ENCODE measurements around the gene TMEM163.
A peak's percentile ranks its signal among the peaks of the same experiment; 100 is the strongest.

The TMEM163 gene

GRCh38 chr2:134537702-134538101 lies 181.1 kb downstream of the TMEM163 start:
- no peak for DNase-seq (ENCODE audit: insufficient read length, low spot score)
- no peak for FAIRE-seq
- TF ChIP-seq CTCF (IDR thresholded peaks at IDR 0.05; ENCODE audit: insufficient read depth, missing control alignments): no peak

DNA sequence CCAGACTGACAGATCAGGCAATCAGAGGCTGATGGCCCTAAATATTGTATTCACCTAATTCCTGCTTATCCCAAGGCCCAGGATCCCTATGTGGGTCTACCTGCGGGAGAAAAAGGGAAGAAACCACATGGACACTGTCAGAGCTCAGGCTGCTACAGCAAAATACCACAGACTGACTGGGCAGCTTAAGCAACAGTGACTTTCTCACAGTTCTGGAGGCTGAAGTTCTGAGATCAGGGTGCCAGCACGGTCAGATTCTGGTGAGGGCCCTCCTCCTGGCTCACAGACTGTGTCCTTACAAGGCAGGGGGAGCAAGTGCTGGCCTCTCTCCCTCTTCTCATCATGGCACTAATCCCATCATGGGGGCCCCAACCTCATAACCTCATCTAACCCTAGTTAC lies 181.7 kb downstream of the TMEM163 start:
- no peak for DNase-seq (ENCODE audit: insufficient read length, low spot score)
- FAIRE-seq: no peak
- TF ChIP-seq CTCF (IDR thresholded peaks at IDR 0.05; ENCODE audit: insufficient read depth, missing control alignments): no peak

DNA sequence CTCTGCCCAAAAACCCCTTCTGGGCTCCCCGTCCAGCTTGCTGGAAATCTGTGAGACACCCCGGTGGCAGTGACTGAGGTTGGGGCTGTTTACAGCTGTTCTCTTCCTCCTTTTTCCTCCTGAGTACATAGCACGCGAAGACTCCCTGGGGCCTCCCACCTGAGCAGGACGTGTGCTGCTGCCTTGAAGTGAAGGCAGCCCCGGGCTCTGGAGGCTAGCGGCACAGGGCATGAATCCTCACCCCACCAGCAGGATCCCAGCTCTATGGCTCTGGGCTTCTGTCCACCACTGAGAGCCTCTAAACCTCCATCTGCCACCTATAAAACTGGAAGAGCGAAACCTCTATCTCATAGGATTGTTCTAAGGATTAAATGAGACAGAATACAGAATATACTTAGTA lies 182.5 kb downstream of the TMEM163 start:
- DNase-seq (ENCODE audit: insufficient read length, low spot score) (no peak), FAIRE-seq (no peak)
- TF ChIP-seq CTCF (IDR thresholded peaks at IDR 0.05; ENCODE audit: insufficient read depth, missing control alignments): no peak

GRCh38 chr2:134532537-134532936 lies 186.3 kb downstream of the TMEM163 start:
- FAIRE-seq (no peak), DNase-seq (ENCODE audit: insufficient read length, low spot score) (no peak)
- TF ChIP-seq CTCF (IDR thresholded peaks at IDR 0.05; ENCODE audit: insufficient read depth, missing control alignments): no peak

DNA sequence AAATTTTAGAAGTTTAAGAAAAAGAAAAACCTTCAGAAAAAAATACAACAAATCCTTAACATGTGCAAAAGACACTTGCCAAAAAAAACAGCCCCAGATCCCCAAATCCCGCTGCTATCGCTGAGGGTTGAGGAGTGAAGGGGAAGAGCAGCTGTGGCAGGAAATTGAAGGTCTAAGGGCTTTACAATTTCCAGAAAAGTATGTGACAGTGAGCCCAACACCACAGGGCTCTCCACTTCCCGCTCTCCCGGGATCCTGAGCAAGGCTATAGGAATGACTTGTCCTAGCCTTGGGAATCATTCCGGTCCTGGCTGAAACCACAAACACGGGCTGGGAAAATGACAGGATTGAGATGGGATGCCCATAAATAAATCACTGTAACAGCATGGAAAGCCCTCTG lies 191.4 kb downstream of the TMEM163 start:
- DNase-seq (ENCODE audit: insufficient read length, low spot score) (no peak), FAIRE-seq (no peak)
- TF ChIP-seq CTCF (IDR thresholded peaks at IDR 0.05; ENCODE audit: insufficient read depth, missing control alignments): no peak

GRCh38 chr2:134522496-134523455 lies 196.0 kb downstream of the TMEM163 start:
- FAIRE-seq: peak; percentile 92
- TF ChIP-seq CTCF (IDR thresholded peaks at IDR 0.05; ENCODE audit: insufficient read depth, missing control alignments): no peak
- peak; percentile 40 for DNase-seq (ENCODE audit: insufficient read length, low spot score)

GRCh38 chr2:134518101-134518500 lies 200.7 kb downstream of the TMEM163 start:
- no peak for FAIRE-seq

More at GRCh38 chr2:134518101-134518500, 200.7 kb downstream of the TMEM163 start:
- no peak for DNase-seq (ENCODE audit: insufficient read length, low spot score)
- no peak for TF ChIP-seq CTCF (IDR thresholded peaks at IDR 0.05; ENCODE audit: insufficient read depth, missing control alignments)

All from D721Med (cell line).